Measurements from ENCODE around the gene ZYG11A. TPM values are rescaled to one million over a fixed set of nuclear protein-coding genes. Genes with fewer than 3 reads are reported as not detected.

ZYG11A gene
- total RNA-seq, 1 donor from 2014 or later, result 0.19 TPM

GRCh38 chr1:52919051-52919722, 76.6 kb downstream of the ZYG11A start:
- peaks cover 52% of the 10 kb centered on the region for H3K27me3 Mint-ChIP-seq (ENCODE audit: low read depth)
- H3K4me3 Mint-ChIP-seq, result peak overlapping the region; percentile 3
- H3K4me1 Mint-ChIP-seq, result peaks cover 3% of the 10 kb centered on the region
- no peak overlapping the region for H3K27ac Mint-ChIP-seq (ENCODE audit: unreplicated experiment)
- peaks cover 5% of the 10 kb centered on the region for H3K36me3 Mint-ChIP-seq (ENCODE audit: low read depth)
- no peak for TF ChIP-seq CTCF (conservative IDR thresholded peaks at IDR 0.05)
- no peak for DNase-seq (ENCODE audit: low read depth, low spot score)
- H3K9me3 Mint-ChIP-seq, result peaks cover 5% of the 10 kb centered on the region

GRCh38 chr1:52919723-52920483, 77.3 kb downstream of the ZYG11A start:
- H3K27ac Mint-ChIP-seq (ENCODE audit: unreplicated experiment), result no peak overlapping the region
- H3K27me3 Mint-ChIP-seq (ENCODE audit: low read depth), result peaks cover 56% of the 10 kb centered on the region
- H3K4me1 Mint-ChIP-seq, result peaks cover 3% of the 10 kb centered on the region
- H3K9me3 Mint-ChIP-seq, result peaks cover 5% of the 10 kb centered on the region
- no peak for DNase-seq (ENCODE audit: low read depth, low spot score)
- H3K4me3 Mint-ChIP-seq, result peak overlapping the region; percentile 61
- H3K36me3 Mint-ChIP-seq (ENCODE audit: low read depth), result peaks cover 5% of the 10 kb centered on the region
- TF ChIP-seq CTCF (conservative IDR thresholded peaks at IDR 0.05), result no peak

- peak overlapping the region; percentile 61 for H3K4me3 Mint-ChIP-seq
- no peak overlapping the region for H3K27ac Mint-ChIP-seq (ENCODE audit: unreplicated experiment)
- no peak for DNase-seq (ENCODE audit: low read depth, low spot score)
- peaks cover 66% of the 10 kb centered on the region for H3K27me3 Mint-ChIP-seq (ENCODE audit: low read depth)
- peaks cover 5% of the 10 kb centered on the region for H3K9me3 Mint-ChIP-seq
- no peak for TF ChIP-seq CTCF (conservative IDR thresholded peaks at IDR 0.05)
- H3K4me1 Mint-ChIP-seq, result peaks cover 3% of the 10 kb centered on the region
- peaks cover 5% of the 10 kb centered on the region for H3K36me3 Mint-ChIP-seq (ENCODE audit: low read depth)
These were observed 78.3 kb downstream of the ZYG11A start for GRCh38 chr1:52920791-52921291.

GRCh38 chr1:52925571-52926005, 83.0 kb downstream of the ZYG11A start:
- TF ChIP-seq CTCF (conservative IDR thresholded peaks at IDR 0.05), result no peak
- H3K4me1 Mint-ChIP-seq, result peaks cover 9% of the 10 kb centered on the region
- peaks cover 68% of the 10 kb centered on the region for H3K27me3 Mint-ChIP-seq (ENCODE audit: low read depth)
- no peaks in the 10 kb centered on the region for H3K36me3 Mint-ChIP-seq (ENCODE audit: low read depth)
- H3K9me3 Mint-ChIP-seq, result no peaks in the 10 kb centered on the region
- no peak for DNase-seq (ENCODE audit: low read depth, low spot score)
- peak overlapping the region; percentile 77 for H3K4me3 Mint-ChIP-seq
- no peak overlapping the region for H3K27ac Mint-ChIP-seq (ENCODE audit: unreplicated experiment)

GRCh38 chr1:52926864-52927211, 84.3 kb downstream of the ZYG11A start:
- Mint-ChIP-seq H3K4me1 (peaks cover 9% of the 10 kb centered on the region), H3K27me3 (ENCODE audit: low read depth) (peaks cover 59% of the 10 kb centered on the region), H3K4me3 (peak overlapping the region; percentile 86), H3K27ac (ENCODE audit: unreplicated experiment) (no peak overlapping the region), H3K9me3 (no peaks in the 10 kb centered on the region), H3K36me3 (ENCODE audit: low read depth) (no peaks in the 10 kb centered on the region)
- TF ChIP-seq CTCF (conservative IDR thresholded peaks at IDR 0.05), result no peak
- DNase-seq (ENCODE audit: low read depth, low spot score), result no peak
